Activated CD4-positive, CD25-positive, alpha-beta regulatory T cell (primary cell): ENCODE measurements around the gene CPEB4.

Experiments used
- DNase-seq, 4 experiments: peaks; one replicate each; lab custom pipeline; 2025; lab: John Stamatoyannopoulos, UW

CPEB4 gene

GRCh38 chr5:173885475-173886010 is 2.6 kb upstream of the CPEB4 start:
- DNase-seq: no peak

DNA sequence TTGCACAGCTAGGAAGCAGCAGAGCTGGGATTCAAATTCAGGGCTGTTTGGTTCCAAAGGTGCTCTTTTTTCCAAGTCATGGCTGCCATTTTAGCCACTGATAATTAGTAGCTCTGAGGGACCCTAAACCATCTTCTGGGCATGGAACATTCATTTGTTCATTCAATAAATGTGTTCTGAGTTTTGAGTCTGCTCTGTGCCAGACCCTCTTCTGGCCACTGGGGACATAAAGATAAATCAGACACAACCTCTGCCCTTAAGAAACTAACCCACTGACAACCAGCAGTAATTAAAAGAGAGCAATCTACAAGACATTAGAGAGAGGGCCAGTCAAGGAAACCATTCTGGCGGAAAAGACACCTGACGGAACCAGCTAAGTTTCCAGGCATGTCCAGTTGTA is 2.0 kb upstream of the CPEB4 start:
- DNase-seq: no peak

DNA sequence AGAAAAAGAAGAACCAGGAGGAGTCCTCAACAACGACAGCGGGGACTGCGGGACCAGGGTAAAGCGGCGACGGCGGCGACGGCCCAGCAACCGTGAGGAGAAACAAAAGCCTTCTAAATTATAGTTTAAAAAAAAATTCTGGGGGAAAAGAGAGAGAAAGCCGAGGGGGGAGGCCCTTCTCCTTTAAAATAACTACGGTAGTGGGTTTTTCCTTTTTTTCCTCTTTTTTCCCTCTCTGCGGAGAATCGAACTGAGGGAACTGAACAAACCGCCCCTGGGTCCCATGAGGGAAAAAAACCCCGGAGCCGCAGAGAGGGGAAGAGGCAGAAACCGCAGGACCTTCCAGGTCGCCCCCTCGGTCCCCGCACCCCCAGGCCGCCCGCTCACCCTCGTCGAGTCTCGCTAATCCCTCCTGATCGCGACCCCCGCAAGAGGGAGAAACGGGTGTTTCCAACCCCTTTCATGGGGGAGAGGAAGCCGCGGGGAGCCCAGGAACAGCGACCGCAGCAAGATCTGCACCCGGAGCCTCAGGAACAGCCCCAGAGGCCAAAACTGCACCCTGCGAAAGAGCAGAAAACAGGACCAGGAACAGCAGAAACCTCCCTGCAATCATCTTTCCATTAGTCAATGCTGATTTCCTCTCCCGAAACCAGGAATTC is 453 bp downstream of the CPEB4 start:
- no peak for DNase-seq

GRCh38 chr5:173890195-173890991 is 2.2 kb downstream of the CPEB4 start:
- DNase-seq: no peak

DNA sequence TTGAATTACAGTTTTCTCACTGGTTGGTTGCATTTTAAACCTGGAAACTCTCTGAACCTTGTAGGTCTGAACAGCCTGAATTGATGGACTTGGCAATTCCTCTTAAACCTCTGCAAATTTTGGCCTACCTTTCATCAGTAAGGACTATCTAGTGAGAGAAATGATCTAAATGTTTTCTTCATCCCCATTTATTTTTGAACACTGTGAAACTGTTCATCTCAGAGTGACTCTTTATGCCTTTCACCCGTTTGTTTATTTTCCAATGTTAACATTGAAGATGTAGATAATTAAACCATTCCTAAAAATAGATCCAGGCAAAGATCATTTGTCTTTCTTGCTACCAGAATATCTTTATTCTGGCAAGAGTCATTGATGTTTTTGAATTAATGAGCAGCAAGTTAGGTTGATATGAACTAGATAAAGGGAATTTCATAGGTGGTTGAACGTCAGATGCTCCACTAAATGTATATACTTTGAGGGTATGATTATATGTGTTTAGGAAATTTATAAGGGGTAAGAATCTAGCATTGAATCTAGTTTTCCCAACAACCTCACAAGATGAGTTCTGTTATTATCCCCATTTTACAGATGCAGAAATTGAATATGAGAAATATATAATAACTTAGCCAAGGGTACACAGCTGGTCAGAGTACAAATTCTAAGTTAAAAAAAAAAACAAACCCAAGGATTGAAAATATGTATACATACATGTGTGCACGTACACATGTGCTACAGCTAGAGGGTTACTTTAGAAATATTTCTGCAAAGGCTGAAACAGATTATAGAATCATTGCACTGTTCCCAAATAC is 3.4 kb downstream of the CPEB4 start:
- DNase-seq: no peak

- DNase-seq: no peak
These were observed 5.0 kb downstream of the CPEB4 start for GRCh38 chr5:173893192-173893561.

- DNase-seq: no peak
These were observed 7.4 kb downstream of the CPEB4 start for GRCh38 chr5:173895401-173896165.

DNA sequence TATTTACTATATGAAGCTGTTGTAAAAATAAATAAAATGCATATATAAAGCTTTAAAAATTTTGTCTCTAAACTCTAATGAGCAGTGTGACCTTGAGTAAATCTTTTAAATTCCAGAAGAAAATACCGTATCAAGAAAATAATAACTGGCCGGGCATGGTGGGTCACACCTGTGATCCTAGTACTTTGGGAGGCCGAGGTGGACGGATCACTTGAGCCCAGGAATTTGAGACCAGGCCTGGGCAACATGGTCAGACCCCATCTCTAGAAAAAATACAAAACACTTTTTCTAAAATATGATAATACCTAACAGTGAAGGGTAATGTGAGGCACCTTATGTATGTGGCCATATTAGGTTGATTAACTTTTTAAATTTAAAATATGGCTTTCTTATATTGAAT is 8.5 kb downstream of the CPEB4 start:
- DNase-seq: no peak

GRCh38 chr5:173901705-173902104 is 13.6 kb downstream of the CPEB4 start:
- DNase-seq: no peak

GRCh38 chr5:173902334-173902733 is 14.2 kb downstream of the CPEB4 start:
- DNase-seq: no peak

- no peak for DNase-seq
These were observed 14.6 kb downstream of the CPEB4 start for GRCh38 chr5:173902743-173903142.

DNA sequence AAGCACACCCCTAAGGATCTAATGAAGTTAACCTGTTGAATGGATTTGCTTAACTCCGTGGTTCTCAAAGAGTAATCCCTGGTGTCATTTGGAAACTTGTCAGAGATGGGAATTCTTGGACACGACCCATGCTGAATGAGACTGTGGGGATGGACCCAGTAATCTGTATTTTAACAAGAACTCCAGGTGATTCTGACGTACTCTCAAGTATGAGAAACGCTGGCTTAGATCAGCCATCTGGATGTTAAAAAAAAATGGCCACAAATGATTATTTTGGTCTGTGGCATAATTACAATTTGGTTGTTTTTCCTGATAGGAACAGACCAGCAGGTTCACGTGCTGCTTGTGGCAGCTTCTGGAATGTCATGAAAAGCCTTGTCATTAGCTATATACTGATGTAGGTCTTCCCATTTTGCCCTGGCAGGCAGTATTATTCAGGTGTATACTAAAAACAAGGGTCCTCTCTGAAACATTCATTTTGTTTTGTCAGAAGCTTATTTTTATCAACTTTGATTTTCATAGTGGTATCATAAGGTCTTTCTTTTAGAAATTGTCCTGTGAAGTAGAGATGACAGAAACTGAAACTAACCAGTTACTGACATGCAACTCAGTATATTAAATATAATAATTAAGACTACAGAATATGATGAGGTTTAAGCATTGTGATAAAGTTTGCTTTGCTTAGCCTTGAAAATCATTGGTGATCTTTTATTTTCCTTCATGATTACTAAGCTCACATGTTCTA is 15.4 kb downstream of the CPEB4 start:
- no peak for DNase-seq

DNA sequence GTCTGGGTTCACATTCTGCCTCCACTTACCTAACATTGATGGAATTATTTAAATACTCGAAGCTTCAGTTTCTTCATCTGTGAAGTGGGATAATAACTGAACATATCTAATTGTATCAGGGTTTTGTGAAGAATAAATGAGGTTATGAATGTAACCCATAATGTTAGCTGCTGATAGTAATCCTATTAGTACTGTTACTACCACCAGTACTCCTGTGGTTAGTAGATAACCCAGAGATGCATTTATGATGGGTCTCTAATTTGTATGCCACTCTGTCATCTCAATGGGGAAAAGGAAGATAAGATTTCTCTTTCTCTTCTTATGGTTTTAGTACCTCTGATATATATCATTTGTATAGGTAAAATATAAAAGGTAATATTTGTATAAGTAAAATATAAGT is 16.0 kb downstream of the CPEB4 start:
- no peak for DNase-seq

DNA sequence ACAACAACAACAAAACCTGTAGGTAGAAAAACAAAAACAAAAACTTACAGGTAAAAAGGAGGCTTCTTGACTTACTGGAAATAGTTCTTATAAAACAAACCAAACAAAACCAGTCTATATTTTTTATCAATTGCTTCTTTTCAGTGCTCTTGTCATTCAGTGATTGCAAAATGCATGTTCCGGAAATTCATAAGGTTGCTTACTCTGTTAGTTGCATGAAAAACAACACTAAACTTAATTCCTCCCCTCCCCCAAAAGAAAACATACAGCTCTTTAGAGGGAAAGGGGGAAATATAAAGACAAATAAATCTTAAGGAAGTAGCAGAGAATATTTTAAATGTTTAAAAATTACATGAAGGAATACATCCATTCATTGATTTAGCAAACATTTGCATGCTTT is 19.1 kb downstream of the CPEB4 start:
- no peak for DNase-seq

GRCh38 chr5:173907686-173908371 is 19.7 kb downstream of the CPEB4 start:
- DNase-seq: no peak

DNA sequence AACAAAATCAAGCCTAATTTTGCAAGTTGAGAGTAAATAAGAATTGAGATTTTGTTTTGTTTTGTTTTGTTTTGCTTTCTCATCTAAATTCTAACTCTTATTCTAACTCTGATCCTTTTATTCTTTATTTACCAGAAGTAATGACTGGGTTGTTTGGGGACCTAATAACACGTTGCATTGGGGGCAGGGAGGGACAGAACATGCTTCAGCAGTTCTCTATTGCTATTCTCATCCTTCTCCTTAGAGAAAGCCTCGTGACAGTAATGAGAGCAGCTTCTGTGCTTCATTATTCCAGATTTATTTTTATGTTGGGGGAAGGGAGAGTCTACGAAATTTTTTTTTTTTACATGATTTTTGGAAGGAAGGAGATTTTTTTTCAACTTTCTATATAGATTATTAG is 21.1 kb downstream of the CPEB4 start:
- no peak for DNase-seq

GRCh38 chr5:173910215-173910614 is 22.1 kb downstream of the CPEB4 start:
- DNase-seq: no peak

DNA sequence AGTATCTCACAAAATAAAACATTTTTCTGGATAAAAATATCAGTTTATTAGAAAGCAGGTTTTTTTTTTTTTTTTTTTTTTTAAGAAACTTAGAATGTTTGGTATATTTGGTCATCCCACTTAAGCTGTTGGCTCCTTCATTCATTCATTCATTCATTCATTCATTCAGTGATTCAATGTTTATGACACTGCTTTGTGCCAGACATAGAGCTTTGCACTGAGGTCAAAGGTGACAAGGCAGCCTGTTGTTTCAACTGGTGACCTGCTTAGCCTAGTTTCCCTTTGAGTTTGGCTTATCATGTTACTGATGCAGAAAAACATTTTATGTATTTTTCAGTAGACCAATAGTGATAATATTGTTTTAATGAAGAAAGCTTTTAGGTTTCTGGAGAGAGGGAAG is 23.5 kb downstream of the CPEB4 start:
- no peak for DNase-seq

DNA sequence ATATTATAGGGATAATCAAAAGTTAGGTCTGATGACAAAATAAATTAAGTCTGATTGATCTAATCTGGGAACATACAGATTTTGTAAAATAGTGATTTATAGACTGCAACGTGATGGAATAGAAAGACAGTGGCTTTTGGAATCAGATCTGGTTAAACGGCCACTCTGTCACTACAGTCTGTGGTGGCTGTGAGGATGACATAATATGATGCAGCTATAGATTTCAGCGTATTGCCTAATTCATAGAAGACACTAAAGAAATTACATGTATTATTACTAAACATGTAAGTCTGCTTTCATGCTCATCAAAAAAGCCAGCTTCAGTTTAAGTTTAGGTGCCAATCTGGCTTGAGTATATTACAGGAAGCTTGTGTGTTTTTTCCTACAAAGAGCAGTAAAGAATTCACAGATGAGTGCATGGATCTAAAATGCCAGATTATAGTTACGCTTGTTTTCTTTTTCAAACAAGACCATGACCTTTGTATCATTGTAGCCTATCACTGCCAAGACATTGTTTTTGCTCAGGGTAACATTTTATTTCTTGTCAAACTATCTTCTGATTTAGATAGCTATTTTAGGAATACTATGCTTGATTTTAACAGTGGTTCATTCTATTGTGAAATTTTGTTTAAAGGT is 25.7 kb downstream of the CPEB4 start:
- no peak for DNase-seq
